ENCODE data around the gene PCDHGC5. TPM values are rescaled to one million over a fixed set of nuclear protein-coding genes. Genes with fewer than 3 reads are reported as not detected.

The PCDHGC5 gene
- total and polyA plus RNA-seq, 11 donors: 0.72 to 5.4 (median 3.0) TPM

DNA sequence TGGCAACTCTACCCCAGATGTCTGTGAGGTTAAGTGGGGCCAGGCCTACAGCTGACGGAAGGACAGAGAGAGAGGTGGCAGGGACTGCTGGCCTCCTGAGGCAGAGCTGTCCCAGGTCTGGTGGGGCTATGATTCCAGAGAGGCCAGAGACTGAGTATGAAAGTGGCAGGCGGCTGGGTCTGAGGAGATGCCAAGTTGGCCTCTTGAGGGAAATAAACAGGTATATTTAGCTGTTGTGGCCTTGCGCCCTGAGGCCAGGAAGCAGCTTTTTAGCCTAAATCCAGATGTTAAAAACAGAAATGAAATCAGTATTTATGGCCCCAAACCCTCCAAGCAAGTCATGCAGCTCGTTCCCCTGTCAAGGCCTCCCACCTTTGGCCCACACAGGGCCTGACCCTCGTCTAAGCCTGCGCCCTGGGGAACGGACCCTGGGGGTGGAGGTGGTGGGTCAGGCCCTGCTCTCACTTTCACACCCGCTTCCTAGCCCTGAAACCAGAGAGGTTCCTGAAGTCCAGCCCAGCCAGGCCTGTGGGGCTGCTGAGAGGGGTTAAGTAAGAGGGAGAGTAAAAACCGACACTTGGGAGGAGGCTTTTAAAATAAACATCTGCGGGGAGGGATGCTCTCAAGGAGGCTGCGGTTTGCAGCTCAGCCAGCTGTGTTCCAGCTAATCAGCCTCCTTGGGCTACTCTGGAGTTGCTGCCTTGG lies 18.7 kb downstream of the PCDHGC5 start:
- Histone ChIP-seq H3K27me3 (no peaks in the 10 kb centered on the region), H3K4me3 (peak overlapping the region in 1 of 12 donors; percentile 32), H3K4me1 (peaks cover 7 to 52% (median 37%) of the 10 kb centered on the region in 12 donors), H3K9me3 (no peaks in the 10 kb centered on the region), H3K27ac (peak overlapping the region; percentile 48 to 92 (median 80)), H3K36me3 (peaks cover 0 to 69% (median 34%) of the 10 kb centered on the region in 9 donors)
- intact Hi-C loops (cut with DNase I): no loop called here
- 35 to 44% (median 39%) methylated on average over 10 to 11 of the region's 11 CpGs for WGBS, 4 donors
- TF ChIP-seq POLR2A (IDR thresholded peaks at IDR 0.05): peak in 1 of 2 donors; percentile 12
- TF ChIP-seq, protein P1, sequence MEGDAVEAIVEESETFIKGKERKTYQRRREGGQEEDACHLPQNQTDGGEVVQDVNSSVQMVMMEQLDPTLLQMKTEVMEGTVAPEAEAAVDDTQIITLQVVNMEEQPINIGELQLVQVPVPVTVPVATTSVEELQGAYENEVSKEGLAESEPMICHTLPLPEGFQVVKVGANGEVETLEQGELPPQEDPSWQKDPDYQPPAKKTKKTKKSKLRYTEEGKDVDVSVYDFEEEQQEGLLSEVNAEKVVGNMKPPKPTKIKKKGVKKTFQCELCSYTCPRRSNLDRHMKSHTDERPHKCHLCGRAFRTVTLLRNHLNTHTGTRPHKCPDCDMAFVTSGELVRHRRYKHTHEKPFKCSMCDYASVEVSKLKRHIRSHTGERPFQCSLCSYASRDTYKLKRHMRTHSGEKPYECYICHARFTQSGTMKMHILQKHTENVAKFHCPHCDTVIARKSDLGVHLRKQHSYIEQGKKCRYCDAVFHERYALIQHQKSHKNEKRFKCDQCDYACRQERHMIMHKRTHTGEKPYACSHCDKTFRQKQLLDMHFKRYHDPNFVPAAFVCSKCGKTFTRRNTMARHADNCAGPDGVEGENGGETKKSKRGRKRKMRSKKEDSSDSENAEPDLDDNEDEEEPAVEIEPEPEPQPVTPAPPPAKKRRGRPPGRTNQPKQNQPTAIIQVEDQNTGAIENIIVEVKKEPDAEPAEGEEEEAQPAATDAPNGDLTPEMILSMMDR (IDR thresholded peaks at IDR 0.05): no peak
- DNase-seq: peak; percentile 64 to 78 (median 71)
- peak; percentile 56 to 64 (median 62) for ATAC-seq

DNA sequence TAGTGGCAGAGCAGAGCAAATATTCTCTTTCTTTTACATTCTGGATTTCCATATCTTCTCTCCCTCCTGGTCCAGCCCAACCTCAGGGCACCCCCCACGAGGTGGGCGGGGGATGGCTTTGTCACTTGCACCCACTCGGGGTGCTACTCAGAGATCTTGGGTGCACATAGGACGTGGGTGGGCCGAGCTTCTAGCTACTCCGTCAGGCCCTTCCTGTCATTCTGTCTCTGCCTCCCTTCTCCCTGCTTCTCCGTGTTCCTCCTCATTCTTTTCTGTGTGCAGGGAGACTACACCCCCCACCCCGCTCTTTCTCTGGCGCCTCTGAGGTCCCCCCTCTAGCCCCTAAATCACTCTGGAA lies 19.5 kb downstream of the PCDHGC5 start:
- intact Hi-C loops (cut with DNase I): no loop called here
- Histone ChIP-seq H3K4me1 (peaks cover 8 to 61% (median 45%) of the 10 kb centered on the region in 12 donors), H3K27me3 (no peaks in the 10 kb centered on the region), H3K27ac (peak overlapping the region; percentile 65 to 92 (median 80)), H3K4me3 (peak overlapping the region in 8 of 12 donors; percentile 27 to 45 (median 31)), H3K36me3 (peaks cover 0 to 60% (median 27%) of the 10 kb centered on the region in 9 donors), H3K9me3 (no peaks in the 10 kb centered on the region)
- DNase-seq (no peak), ATAC-seq (peak in 2 of 4 donors; percentile 11 to 18)
- WGBS, 4 donors: 29 to 55% (median 43%) methylated on average over 9 of the region's 9 CpGs
- no peak for TF ChIP-seq POLR2A (IDR thresholded peaks at IDR 0.05)
- TF ChIP-seq, protein P1 (IDR thresholded peaks at IDR 0.05): no peak

DNA sequence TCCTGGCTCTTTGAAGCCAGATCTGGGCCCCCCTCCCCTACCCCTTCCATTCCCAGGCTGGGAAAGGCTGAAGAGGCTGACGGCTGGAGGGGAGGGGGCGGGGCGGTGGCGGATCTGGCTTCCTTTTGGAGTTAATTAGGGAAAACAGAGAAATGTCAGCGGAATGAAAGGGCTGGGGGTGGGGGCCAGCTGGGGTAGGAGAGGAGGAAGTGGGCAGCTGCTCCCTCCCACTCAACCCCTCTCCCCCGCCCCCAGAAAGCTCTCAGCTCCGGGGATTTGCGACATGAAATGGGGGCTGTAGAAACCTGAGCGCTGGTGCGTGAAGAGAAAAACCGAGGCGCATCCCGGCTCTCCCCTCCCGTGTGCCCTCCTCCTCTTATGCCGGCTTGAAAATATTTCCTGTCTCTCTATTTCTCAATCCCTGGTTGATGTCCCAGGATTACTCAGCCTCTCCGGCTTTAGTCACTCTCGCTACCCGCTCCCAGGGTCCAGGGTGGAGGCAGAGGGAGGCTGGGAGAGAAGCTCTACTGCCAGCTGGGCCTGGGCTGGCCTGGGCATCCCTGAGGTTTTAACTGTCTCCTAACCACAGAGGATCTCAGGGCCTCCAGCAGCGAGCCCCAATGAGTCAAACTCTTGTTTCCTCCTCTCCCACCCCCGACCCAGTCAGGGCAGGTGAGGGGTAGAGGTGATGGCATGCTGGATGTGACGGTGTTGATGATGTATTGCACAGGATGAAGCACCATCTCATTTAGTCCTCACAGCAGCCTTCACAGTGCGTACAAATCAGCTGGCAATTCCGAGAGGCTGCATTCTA lies 20.1 kb downstream of the PCDHGC5 start:
- no peaks in the 10 kb centered on the region for H3K9me3 ChIP-seq
- H3K4me1 ChIP-seq: peaks cover 8 to 66% (median 48%) of the 10 kb centered on the region in 12 donors
- 37 to 48% (median 46%) methylated on average over 20 to 23 of the region's 23 CpGs for WGBS, 4 donors
- peak; percentile 15 to 63 (median 57) for ATAC-seq
- peaks cover 0 to 56% (median 23%) of the 10 kb centered on the region in 9 donors for H3K36me3 ChIP-seq
- peak in 4 of 5 donors; percentile 58 to 79 (median 76) for DNase-seq
- peak in 1 of 2 donors; percentile 17 for TF ChIP-seq POLR2A (IDR thresholded peaks at IDR 0.05)
- TF ChIP-seq, protein P1 (IDR thresholded peaks at IDR 0.05): no peak
- peak overlapping the region; percentile 65 to 92 (median 80) for H3K27ac ChIP-seq
- no peaks in the 10 kb centered on the region for H3K27me3 ChIP-seq
- H3K4me3 ChIP-seq: peak overlapping the region in 9 of 12 donors; percentile 10 to 45 (median 30)
- intact Hi-C loops (cut with DNase I): no loop called here

DNA sequence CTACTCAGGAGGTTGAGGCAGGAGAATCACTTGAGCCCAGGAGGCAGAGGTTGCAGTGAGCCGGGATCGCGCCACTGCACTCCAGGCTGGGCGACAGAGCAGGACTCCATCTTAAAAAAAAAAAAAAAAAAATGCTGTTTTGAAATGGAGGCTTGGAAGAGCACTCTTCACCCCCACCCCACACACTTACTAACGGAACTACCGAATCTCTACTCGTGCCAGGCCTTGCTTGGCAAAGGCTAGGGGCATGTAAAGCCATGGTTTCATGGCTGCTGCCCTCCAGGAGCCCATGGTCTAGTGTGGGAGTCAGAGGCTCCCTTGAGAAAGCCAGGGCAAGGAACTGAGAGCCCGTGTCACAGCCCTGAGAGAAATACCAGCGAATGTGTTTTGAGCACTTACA lies 21.3 kb downstream of the PCDHGC5 start:
- Histone ChIP-seq H3K36me3 (peaks cover 0 to 49% (median 29%) of the 10 kb centered on the region in 9 donors), H3K9me3 (no peaks in the 10 kb centered on the region), H3K4me1 (peaks cover 18 to 78% (median 60%) of the 10 kb centered on the region in 12 donors), H3K27ac (peak overlapping the region in 9 of 12 donors; percentile 2 to 92 (median 84)), H3K27me3 (no peaks in the 10 kb centered on the region), H3K4me3 (no peak overlapping the region)
- no peak for ATAC-seq
- intact Hi-C loops (cut with DNase I): loop anchor here in 6 of 10 donors (5.0 kb wide), 3 partner anchors 33 to 88 kb away; partner anchors contain the start of genes PCDHGC3 (in 5 of the 6) and PCDHGA11 (in 1 of the 6)
- DNase-seq: no peak
- TF ChIP-seq, protein P1 (IDR thresholded peaks at IDR 0.05): no peak
- TF ChIP-seq POLR2A (IDR thresholded peaks at IDR 0.05): no peak
- WGBS, 4 donors: 79 to 91% (median 88%) methylated on average over 9 of the region's 9 CpGs
